GM12878 (cell line): ENCODE results near the gene SNF8. TPM values are rescaled to one million over a fixed set of nuclear protein-coding genes. Genes with fewer than 3 reads are reported as not detected.

Source experiments
- ATAC-seq: fragments of 200-7000 bp; cut with Tn5 transposase; 3 replicates; pipeline ENCODE4 v1.9.1; 2020; ENCODE audit warnings: mild to moderate bottlenecking, moderate library complexity
- BruUV-seq: library from RNA; stranded (reverse); fragments of 400-500 nt; replicated peaks from 2 replicates; lab custom pipeline; 2021; lab: Mats Ljungman, UMichigan
- CTCF ChIA-PET: fragments of 300-600 bp; sonication (Branson Sonifier 250); formaldehyde crosslinking; extraction: SDS; loops from one replicate; lab custom pipeline; 2021; ENCODE audit warnings: inconsistent platforms; lab: Yijun Ruan, JAX
- POLR2A ChIA-PET: fragments of 350-600 bp; formaldehyde crosslinking; extraction: SDS; loops from one replicate; lab custom pipeline; 2021; ENCODE audit warnings: inconsistent platforms; lab: Charles Lee
- RAD21 ChIA-PET: fragments of 300-600 bp; sonication (Branson Sonifier 250); formaldehyde crosslinking; loops from one replicate; lab custom pipeline; 2023; ENCODE audit warnings: antibody characterized with exemption; ENCODE audit not compliant: unreplicated experiment; lab: Charles Lee
- SMC1A ChIA-PET: fragments of 300-600 bp; sonication (Branson Sonifier 250); formaldehyde crosslinking; loops from one replicate; lab custom pipeline; 2023; ENCODE audit not compliant: unreplicated experiment, uncharacterized antibody; lab: Charles Lee
- DNase-seq: peaks from one replicate; pipeline ENCODE4 v3.0.0-alpha.2; 2011; ENCODE audit warnings: low read depth, low spot score
- FAIRE-seq: peaks from 3 replicates; lab custom pipeline; 2011; peaks lifted over from hg19 to GRCh38; lab: Jason Lieb, UNC
- H2AFZ ChIP-seq: 2 replicates; pipeline ENCODE4 v1.6.0; 2011; ENCODE audit warnings: low read depth, low read length, control low read depth; ENCODE audit not compliant: control insufficient read depth
- H3K27ac ChIP-seq: 2 replicates; pipeline ENCODE4 v1.5.1; 2011; ENCODE audit warnings: control low read depth; ENCODE audit not compliant: control insufficient read depth, insufficient read depth
- H3K27me3 ChIP-seq, 2 experiments: replicated peaks in 1 of 2; 2 replicates each; pipeline versions ENCODE4 v1.6.0 to v1.6.1; 2011; ENCODE audit warnings: low read length in 1 of 2; ENCODE audit not compliant: control insufficient read depth in 2 of 2, insufficient read depth in 2 of 2
- H3K36me3 ChIP-seq, 2 experiments: 2 replicates each; pipeline ENCODE4 v1.5.1; 2011; ENCODE audit warnings: low read length in 1 of 2; ENCODE audit not compliant: control insufficient read depth in 2 of 2, insufficient read depth in 2 of 2
- H3K4me1 ChIP-seq: 2 replicates; pipeline ENCODE4 v1.6.1; 2011; ENCODE audit warnings: mild to moderate bottlenecking, low read length, moderate library complexity, mixed read lengths; ENCODE audit not compliant: control insufficient read depth, insufficient read depth
- H3K4me2 ChIP-seq: 2 replicates; pipeline ENCODE4 v1.6.0; 2011; ENCODE audit warnings: control low read depth; ENCODE audit not compliant: control insufficient read depth, insufficient read depth
- H3K4me3 ChIP-seq: fragments of 200-600 bp; sonication (generic); 2 replicates; pipeline ENCODE4 v1.5.1; 2016
- H3K79me2 ChIP-seq: 2 replicates; pipeline ENCODE4 v1.6.0; 2011; ENCODE audit warnings: low read length; ENCODE audit not compliant: control insufficient read depth, insufficient read depth
- H3K9ac ChIP-seq: 2 replicates; pipeline ENCODE4 v1.8.0; 2011; ENCODE audit warnings: low read length, control low read depth, mixed read lengths; ENCODE audit not compliant: control insufficient read depth, insufficient read depth
- H3K9me3 ChIP-seq: replicated peaks from 3 replicates; pipeline ENCODE4 v1.5.1; 2011; ENCODE audit warnings: mild to moderate bottlenecking, low read length; ENCODE audit not compliant: control insufficient read depth, insufficient read depth
- H4K20me1 ChIP-seq: 2 replicates; pipeline ENCODE4 v1.6.0; 2011; ENCODE audit not compliant: control insufficient read depth, insufficient read depth
- EGR1 ChIP-seq, 2 experiments: IDR thresholded peaks; 1 replicate in 1 of 2; 2 replicates in 1 of 2; pipeline ENCODE4 v1.6.1; 2011 to 2012; ENCODE audit warnings: low read depth in 2 of 2, low read length in 2 of 2, borderline replicate concordance in 1 of 2, mild to moderate bottlenecking in 1 of 2, moderate library complexity in 1 of 2
- FOS ChIP-seq: IDR thresholded peaks from 3 replicates; pipeline ENCODE4 v1.6.1; 2011; ENCODE audit warnings: borderline replicate concordance; ENCODE audit not compliant: insufficient read length; ENCODE audit errors: extremely low read depth
- GABPA ChIP-seq: IDR thresholded peaks from 2 replicates; pipeline ENCODE4 v1.6.1; 2014; ENCODE audit warnings: antibody characterized with exemption, low read depth, mild to moderate bottlenecking, inconsistent platforms
- HDGF ChIP-seq: fragments of 450-650 bp; IDR thresholded peaks from 2 replicates; pipeline ENCODE4 v1.6.1; 2016; ENCODE audit warnings: antibody characterized with exemption
- MXI1 ChIP-seq: fragments of 150-350 bp; IDR thresholded peaks from 2 replicates; pipeline ENCODE4 v1.6.1; 2011; ENCODE audit warnings: low read depth, mild to moderate bottlenecking, inconsistent platforms, low read length, improper control_type of control experiment
- NFYA ChIP-seq: IDR thresholded peaks from 2 replicates; pipeline ENCODE4 v1.6.1; 2011; ENCODE audit warnings: low read depth, mild to moderate bottlenecking, low read length, improper control_type of control experiment, borderline replicate concordance
- NFYB ChIP-seq: IDR thresholded peaks from 2 replicates; pipeline ENCODE4 v1.6.1; 2011; ENCODE audit warnings: low read depth, mild to moderate bottlenecking, low read length, improper control_type of control experiment, moderate library complexity; ENCODE audit not compliant: insufficient read depth
- POLR2A ChIP-seq: IDR thresholded peaks from 2 replicates; pipeline ENCODE4 v1.6.1; 2011; ENCODE audit warnings: low read depth, mild to moderate bottlenecking, low read length
- SMARCA5 ChIP-seq: fragments of 450-650 bp; IDR thresholded peaks from 2 replicates; pipeline ENCODE4 v1.6.1; 2017; ENCODE audit warnings: mild to moderate bottlenecking
- YY1 ChIP-seq: IDR thresholded peaks from 2 replicates; pipeline ENCODE4 v1.6.1; 2011; ENCODE audit warnings: low read depth, mild to moderate bottlenecking, low read length
- ZBTB11 ChIP-seq: fragments of 450-650 bp; formaldehyde crosslinking; IDR thresholded peaks from 2 replicates; pipeline ENCODE4 v1.5.0; 2022; ENCODE audit warnings: mild to moderate bottlenecking, missing genetic modification characterization
- whole genome bisulfite sequencing: methylation state at CpG from one replicate; pipeline ENCODE4 v1.1.6; 2016; ENCODE audit warnings: low lambda C conversion rate; ENCODE audit not compliant: insufficient replicate concordance, insufficient coverage; ENCODE audit errors: missing lambda C conversion rate; 5-methylcytosine and 5-hydroxymethylcytosine counted together
- in situ Hi-C: fragments of 300-500 bp; cut with MboI; formaldehyde crosslinking; loops from 9 replicates; pipeline ENCODE4 v1.14.3; 2018; ENCODE audit warnings: mixed read lengths
- intact Hi-C: fragments of 100-400 bp; cut with micrococcal nuclease; formaldehyde crosslinking; loops from one replicate; pipeline ENCODE4 v1.14.2; 2022; ENCODE audit not compliant: unreplicated experiment
- polyA plus RNA-seq, 11 experiments: library from polyadenylated mRNA; depleted of rRNA in 4 of 11; unstranded in 6 of 11; stranded (reverse) in 5 of 11; fragments of >200 nt; fragmentation: Nextera tagmentation in 4 of 11; fragmentation: Illumina TruSeq in 1 of 11; extraction: Ambion mirVana in 4 of 11; extraction: Trizol in 1 of 11; gene quantifications; 1 replicate in 1 of 11; 2 replicates in 10 of 11; pipeline versions ENCODE4 v1.2.1 to v1.2.3, GENCODE V29; 2011 to 2016; ENCODE audit warnings: inconsistent platforms in 2 of 11, missing spikeins in 2 of 11, low read depth in 1 of 11
- total RNA-seq, 4 experiments: library from RNA; depleted of rRNA in 3 of 4; stranded (reverse); fragments of >200 nt in 3 of 4; fragmentation: Illumina TruSeq in 1 of 4; extraction: Trizol in 1 of 4; gene quantifications; 2 replicates each; pipeline versions ENCODE4 v1.2.1 to v1.2.3, GENCODE V29; 2013 to 2021

SNF8 gene
- total and polyA plus RNA-seq, 10 of the 15 experiments (the other 5 are each of a cell fraction or from before 2014, with no cell fraction given), result 6.1 to 228 (median 95.6) TPM

DNA sequence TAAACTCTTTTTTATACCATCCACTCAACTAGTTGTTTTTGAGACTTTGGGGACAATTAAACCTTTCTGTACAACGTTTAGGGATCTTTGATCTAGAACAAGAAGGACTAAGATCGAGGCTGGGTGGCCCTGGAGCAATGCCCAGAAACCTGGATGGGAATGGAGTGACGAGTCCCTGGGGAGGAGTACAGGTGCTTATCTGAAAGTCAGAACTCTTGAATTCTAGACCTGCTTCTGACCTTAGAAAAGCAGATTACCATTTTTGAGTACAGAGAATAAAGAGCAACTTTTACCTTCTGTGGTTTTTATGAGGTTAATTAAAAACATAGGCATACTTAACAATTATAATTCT is 18.7 kb downstream of the SNF8 start:
- Histone ChIP-seq H3K27me3 (no peaks in the 10 kb centered on the region), H3K36me3 (peaks cover 27 to 67% of the 10 kb centered on the region in 2 experiments), H3K9me3 (no peaks in the 10 kb centered on the region), H3K4me3 (no peak overlapping the region), H3K4me2 (no peak overlapping the region), H2AFZ (no peak overlapping the region), H4K20me1 (peaks cover 3% of the 10 kb centered on the region), H3K9ac (no peak overlapping the region), H3K4me1 (no peaks in the 10 kb centered on the region), H3K79me2 (peaks cover 3% of the 10 kb centered on the region), H3K27ac (no peak overlapping the region)
- ATAC-seq (no peak), FAIRE-seq (no peak), DNase-seq (no peak)
- in situ Hi-C loops, result no loop called here
- ChIA-PET SMC1A (interaction anchor here (0.6 kb wide), 1 partner anchor 866 kb away, joined by 4 read pairs; no protein-coding TSS in a partner anchor), POLR2A (no interaction called here), RAD21 (no interaction called here), CTCF (interaction anchor here (0.6 to 0.9 kb wide), 2 partner anchors 11 to 814 kb away, joined by 4 read pairs; no protein-coding TSS in a partner anchor)
- intact Hi-C loops, result no loop called here
- WGBS, result 76% methylated on average over 3 of the region's 3 CpGs
- TF ChIP-seq NFYB, result no peak
- no peak for TF ChIP-seq FOS
- TF ChIP-seq MXI1, result no peak
- TF ChIP-seq SMARCA5, result no peak
- TF ChIP-seq NFYA, result no peak
- TF ChIP-seq HDGF, result no peak
- no peak for TF ChIP-seq GABPA
- no peak for TF ChIP-seq ZBTB11 (CRISPR knock-in tag)
- TF ChIP-seq YY1, result no peak
- no peak for TF ChIP-seq POLR2A
- no peak for TF ChIP-seq EGR1 (IDR thresholded peaks at IDR 0.05; ENCODE audit: borderline replicate concordance in 1 of 2, low read depth in 2 of 2, low read length in 2 of 2)
- TF ChIP-seq, all 136 proteins: peak for 0
- TSS peak; percentile 4 for BruUV-seq
